B cell (primary cell): ENCODE measurements around the gene OR2M5. TPM values are rescaled to one million over a fixed set of nuclear protein-coding genes. Genes with fewer than 3 reads are reported as not detected.

Source experiments
- ATAC-seq: fragments of 200-7000 bp; cut with Tn5 transposase; one replicate; pipeline ENCODE4 v1.10.0; 2021; ENCODE audit warnings: low read depth, mild to moderate bottlenecking, moderate number of reproducible peaks, moderate library complexity
- CTCF ChIA-PET: fragments of 350-600 bp; sonication (Branson Sonifier 250); formaldehyde crosslinking; loops from one replicate; lab custom pipeline; 2021; ENCODE audit warnings: antibody characterized with exemption, inconsistent platforms; lab: Charles Lee
- POLR2A ChIA-PET: fragments of 350-600 bp; sonication (Branson Sonifier 250); formaldehyde crosslinking; loops from one replicate; lab custom pipeline; 2021; ENCODE audit warnings: antibody characterized with exemption; lab: Charles Lee
- DNase-seq: peaks from one replicate; pipeline ENCODE4 v3.0.0; 2013
- H2AFZ ChIP-seq: 2 replicates; pipeline ENCODE4 v1.6.1; 2012; ENCODE audit warnings: mild to moderate bottlenecking, low read depth, low read length; ENCODE audit not compliant: insufficient read depth, poor library complexity, severe bottlenecking
- H3K27ac ChIP-seq, 2 donors: 1 replicate in 1 of 2; 2 replicates in 1 of 2; pipeline ENCODE4 v1.5.1; 2012 to 2013; ENCODE audit warnings: low read length in 2 of 2, mild to moderate bottlenecking in 2 of 2, moderate library complexity in 1 of 2
- H3K27me3 ChIP-seq, 4 experiments: fragments of 200-600 bp in 1 of 4; sonication (generic) in 1 of 4; replicated peaks in 1 of 4; 1 replicate in 2 of 4; 2 replicates in 2 of 4; pipeline versions ENCODE4 v1.6.1 to v1.7.0; 2013 to 2016; ENCODE audit warnings: low read length in 3 of 4, mild to moderate bottlenecking in 2 of 4, mixed read lengths in 1 of 4, moderate library complexity in 1 of 4; ENCODE audit not compliant: insufficient read depth in 4 of 4, control insufficient read depth in 3 of 4; ENCODE audit errors: control extremely low read depth in 1 of 4
- H3K36me3 ChIP-seq, 2 experiments: replicated peaks in 1 of 2; 1 replicate in 1 of 2; 2 replicates in 1 of 2; pipeline versions ENCODE4 v1.6.1 to v1.7.1; 2013; ENCODE audit warnings: low read length in 1 of 2; ENCODE audit not compliant: insufficient read depth in 2 of 2, control insufficient read depth in 1 of 2; ENCODE audit errors: control extremely low read depth in 1 of 2, extremely low read depth in 1 of 2
- H3K4me1 ChIP-seq, 2 donors: fragments of 200-600 bp in 1 of 2; sonication (generic) in 1 of 2; 1 replicate in 1 of 2; 2 replicates in 1 of 2; pipeline versions ENCODE4 v1.5.1 to v1.6.1; 2013 to 2017; ENCODE audit warnings: low read length in 2 of 2; ENCODE audit not compliant: control insufficient read depth in 2 of 2, insufficient read depth in 2 of 2
- H3K4me2 ChIP-seq: replicated peaks from 2 replicates; pipeline ENCODE3; 2012; ENCODE audit warnings: mild to moderate bottlenecking, low read depth, low read length; ENCODE audit not compliant: poor library complexity, severe bottlenecking
- H3K4me3 ChIP-seq, 5 experiments: fragments of 200-600 bp in 1 of 5; sonication (generic) in 1 of 5; 1 replicate in 3 of 5; 2 replicates in 2 of 5; pipeline versions ENCODE4 v1.5.1 to v1.7.0; 2011 to 2016; ENCODE audit warnings: low read length in 4 of 5, mild to moderate bottlenecking in 4 of 5, low read depth in 2 of 5, control low read depth in 1 of 5, moderate library complexity in 1 of 5; ENCODE audit not compliant: insufficient read depth in 1 of 5; ENCODE audit errors: control extremely low read depth in 1 of 5, extremely low read depth in 1 of 5
- H3K79me2 ChIP-seq: fragments of 200-600 bp; sonication (generic); one replicate; pipeline ENCODE4 v1.6.0; 2016; ENCODE audit warnings: low read length; ENCODE audit not compliant: control insufficient read depth, insufficient read depth
- H3K9ac ChIP-seq: fragments of 200-600 bp; sonication (generic); 2 replicates; pipeline ENCODE4 v1.6.1; 2017; ENCODE audit warnings: mild to moderate bottlenecking, low read length, moderate library complexity
- H3K9me3 ChIP-seq, 3 donors: one replicate each; pipeline versions ENCODE4 v1.6.1 to v1.7.1; 2013; ENCODE audit warnings: low read length in 2 of 3; ENCODE audit not compliant: control insufficient read depth in 2 of 3, insufficient read depth in 1 of 3; ENCODE audit errors: control extremely low read depth in 1 of 3
- H4K20me1 ChIP-seq: 2 replicates; pipeline ENCODE4 v1.6.0; 2012; ENCODE audit warnings: mild to moderate bottlenecking, low read length; ENCODE audit not compliant: insufficient read depth, control insufficient read depth, poor library complexity, severe bottlenecking
- H3K27ac Mint-ChIP-seq: one replicate; pipeline ENCODE4 v1.8.0; 2021; ENCODE audit warnings: mixed read lengths
- H3K27me3 Mint-ChIP-seq: one replicate; pipeline ENCODE4 v1.8.0; 2021; ENCODE audit warnings: mixed read lengths
- H3K4me1 Mint-ChIP-seq: one replicate; pipeline ENCODE4 v1.8.0; 2021; ENCODE audit warnings: mixed read lengths
- H3K4me3 Mint-ChIP-seq: one replicate; pipeline ENCODE4 v1.8.0; 2021; ENCODE audit warnings: mixed read lengths
- H3K9me3 Mint-ChIP-seq: one replicate; pipeline ENCODE4 v1.8.0; 2022; ENCODE audit warnings: mixed read lengths; ENCODE audit not compliant: insufficient read depth
- EZH2 ChIP-seq: IDR thresholded peaks from 2 replicates; pipeline ENCODE4 v1.6.1; 2012; ENCODE audit warnings: borderline replicate concordance, low read depth, mild to moderate bottlenecking, moderate library complexity, low read length; ENCODE audit not compliant: insufficient read depth, poor library complexity, severe bottlenecking
- WGBS: methylation state at CpG from one replicate; pipeline ENCODE4 v1.1.5; 2013; ENCODE audit warnings: missing lambda C conversion rate; ENCODE audit not compliant: insufficient coverage; 5-methylcytosine and 5-hydroxymethylcytosine counted together
- intact Hi-C: fragments of 100-400 bp; cut with micrococcal nuclease; formaldehyde crosslinking; loops from one replicate; pipeline ENCODE4 v1.10.0; 2022
- polyA plus RNA-seq: library from polyadenylated mRNA; depleted of rRNA; stranded (reverse); fragments of >200 nt; gene quantifications from 2 replicates; pipeline ENCODE4 v1.2.3, GENCODE V29; 2012
- total RNA-seq, 2 donors: library from RNA; stranded (reverse); fragments of 120-200 nt in 1 of 2; gene quantifications; 1 replicate in 1 of 2; 2 replicates in 1 of 2; pipeline versions ENCODE4 v1.2.3 to v1.2.4, GENCODE V29; 2013 to 2022
- TF ChIP-seq, protein P1 (sequence below): fragments of 200-600 bp; IDR thresholded peaks from one replicate; pipeline ENCODE4 v1.8.0; 2022; ENCODE audit warnings: antibody characterized with exemption, mild to moderate bottlenecking

OR2M5 gene
- total and polyA plus RNA-seq, 2 donors (not counting 1 experiment from before 2014, with no cell fraction given), result not detected

GRCh38 chr1:248102847-248103246, 42.1 kb upstream of the OR2M5 start:
- H3K27me3 Mint-ChIP-seq, result no peaks in the 10 kb centered on the region
- no peaks in the 10 kb centered on the region for H3K4me1 Mint-ChIP-seq
- Histone ChIP-seq H2AFZ (no peak overlapping the region), H3K36me3 (no peaks in the 10 kb centered on the region), H3K9ac (no peak overlapping the region), H3K79me2 (no peaks in the 10 kb centered on the region), H3K4me2 (no peak overlapping the region), H3K27ac (no peak overlapping the region), H3K4me3 (no peak overlapping the region), H3K4me1 (no peaks in the 10 kb centered on the region), H3K9me3 (peaks cover 0 to 4% (median 0%) of the 10 kb centered on the region in 3 donors), H3K27me3 (no peaks in the 10 kb centered on the region), H4K20me1 (no peaks in the 10 kb centered on the region)
- ATAC-seq (no peak), DNase-seq (no peak)
- no peak for TF ChIP-seq EZH2
- TF ChIP-seq, protein P1, sequence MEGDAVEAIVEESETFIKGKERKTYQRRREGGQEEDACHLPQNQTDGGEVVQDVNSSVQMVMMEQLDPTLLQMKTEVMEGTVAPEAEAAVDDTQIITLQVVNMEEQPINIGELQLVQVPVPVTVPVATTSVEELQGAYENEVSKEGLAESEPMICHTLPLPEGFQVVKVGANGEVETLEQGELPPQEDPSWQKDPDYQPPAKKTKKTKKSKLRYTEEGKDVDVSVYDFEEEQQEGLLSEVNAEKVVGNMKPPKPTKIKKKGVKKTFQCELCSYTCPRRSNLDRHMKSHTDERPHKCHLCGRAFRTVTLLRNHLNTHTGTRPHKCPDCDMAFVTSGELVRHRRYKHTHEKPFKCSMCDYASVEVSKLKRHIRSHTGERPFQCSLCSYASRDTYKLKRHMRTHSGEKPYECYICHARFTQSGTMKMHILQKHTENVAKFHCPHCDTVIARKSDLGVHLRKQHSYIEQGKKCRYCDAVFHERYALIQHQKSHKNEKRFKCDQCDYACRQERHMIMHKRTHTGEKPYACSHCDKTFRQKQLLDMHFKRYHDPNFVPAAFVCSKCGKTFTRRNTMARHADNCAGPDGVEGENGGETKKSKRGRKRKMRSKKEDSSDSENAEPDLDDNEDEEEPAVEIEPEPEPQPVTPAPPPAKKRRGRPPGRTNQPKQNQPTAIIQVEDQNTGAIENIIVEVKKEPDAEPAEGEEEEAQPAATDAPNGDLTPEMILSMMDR, result no peak
- no peak overlapping the region for H3K27ac Mint-ChIP-seq
- intact Hi-C loops, result no loop called here
- CTCF ChIA-PET, result no interaction called here
- H3K9me3 Mint-ChIP-seq, result peaks cover 6% of the 10 kb centered on the region
- POLR2A ChIA-PET, result no interaction called here
- no peak overlapping the region for H3K4me3 Mint-ChIP-seq

GRCh38 chr1:248111157-248111556, 33.8 kb upstream of the OR2M5 start:
- POLR2A ChIA-PET, result no interaction called here
- H3K27me3 ChIP-seq, result no peaks in the 10 kb centered on the region
- ATAC-seq (no peak), DNase-seq (no peak)
- Mint-ChIP-seq H3K4me3 (no peak overlapping the region), H3K27me3 (no peaks in the 10 kb centered on the region), H3K9me3 (peaks cover 8% of the 10 kb centered on the region), H3K27ac (no peak overlapping the region), H3K4me1 (no peaks in the 10 kb centered on the region)
- WGBS, result 80% methylated on average over 4 of the region's 5 CpGs
- H3K9me3 ChIP-seq, result peaks cover 1 to 23% (median 18%) of the 10 kb centered on the region in 3 donors
- no peaks in the 10 kb centered on the region for H3K36me3 ChIP-seq
- no peak overlapping the region for H3K4me3 ChIP-seq
- H2AFZ ChIP-seq, result no peak overlapping the region
- H3K4me1 ChIP-seq, result no peaks in the 10 kb centered on the region
- no peak overlapping the region for H3K4me2 ChIP-seq
- CTCF ChIA-PET, result no interaction called here
- H3K79me2 ChIP-seq, result no peaks in the 10 kb centered on the region
- no peak overlapping the region for H3K9ac ChIP-seq
- no peak overlapping the region for H3K27ac ChIP-seq
- TF ChIP-seq EZH2, result no peak
- TF ChIP-seq, protein P1, result no peak
- no peaks in the 10 kb centered on the region for H4K20me1 ChIP-seq
- intact Hi-C loops, result no loop called here
